Endothelial cell of umbilical vein (primary cell): ENCODE measurements around the gene LRRC38.

Experiments
- EZH2 ChIP-seq: IDR thresholded peaks from 2 replicates; pipeline ENCODE4 v1.6.1; 2012; ENCODE audit warnings: borderline replicate concordance, low read depth, mild to moderate bottlenecking, moderate library complexity, low read length, inconsistent platforms; ENCODE audit not compliant: severe bottlenecking
- FOS ChIP-seq: IDR thresholded peaks from 2 replicates; pipeline ENCODE4 v1.6.1; 2011; ENCODE audit warnings: mild to moderate bottlenecking, low read length, moderate library complexity, borderline replicate concordance; ENCODE audit not compliant: insufficient read depth
- GATA2 ChIP-seq: IDR thresholded peaks from 2 replicates; pipeline ENCODE4 v1.7.0; 2011; ENCODE audit warnings: low read depth, mild to moderate bottlenecking, moderate library complexity, mixed read lengths, low read length; ENCODE audit not compliant: insufficient read length, insufficient read depth
- JUN ChIP-seq: IDR thresholded peaks from 2 replicates; pipeline ENCODE4 v1.6.1; 2011; ENCODE audit warnings: borderline replicate concordance, low read depth; ENCODE audit not compliant: insufficient read length, insufficient read depth
- MYC ChIP-seq: IDR thresholded peaks from one replicate; pipeline ENCODE4 v1.6.1; 2011; ENCODE audit warnings: mild to moderate bottlenecking, low read depth, low read length
- POLR2A ChIP-seq: IDR thresholded peaks from 2 replicates; pipeline ENCODE4 v1.6.1; 2012; ENCODE audit warnings: low read depth, mild to moderate bottlenecking, control low read depth, low read length
- POLR2AphosphoS5 ChIP-seq: IDR thresholded peaks from 2 replicates; pipeline ENCODE4 v1.6.1; 2012; ENCODE audit warnings: low read depth, mild to moderate bottlenecking, control low read depth, low read length, moderate library complexity; ENCODE audit not compliant: insufficient read depth
- TF ChIP-seq, protein P1 (sequence below): IDR thresholded peaks from 2 replicates; pipeline ENCODE4 v1.6.1; 2011; ENCODE audit not compliant: insufficient read depth, insufficient read length
- TF ChIP-seq, protein P2 (sequence below), 2 donors: IDR thresholded peaks; 1 replicate in 1 of 2; 2 replicates in 1 of 2; pipeline ENCODE4 v1.5.1; 2011; ENCODE audit warnings: low read length in 2 of 2, mild to moderate bottlenecking in 2 of 2, moderate library complexity in 2 of 2, control low read depth in 1 of 2, inconsistent platforms in 1 of 2, low read depth in 1 of 2; ENCODE audit not compliant: insufficient read depth in 1 of 2; ENCODE audit errors: extremely low read depth in 1 of 2

DNA sequence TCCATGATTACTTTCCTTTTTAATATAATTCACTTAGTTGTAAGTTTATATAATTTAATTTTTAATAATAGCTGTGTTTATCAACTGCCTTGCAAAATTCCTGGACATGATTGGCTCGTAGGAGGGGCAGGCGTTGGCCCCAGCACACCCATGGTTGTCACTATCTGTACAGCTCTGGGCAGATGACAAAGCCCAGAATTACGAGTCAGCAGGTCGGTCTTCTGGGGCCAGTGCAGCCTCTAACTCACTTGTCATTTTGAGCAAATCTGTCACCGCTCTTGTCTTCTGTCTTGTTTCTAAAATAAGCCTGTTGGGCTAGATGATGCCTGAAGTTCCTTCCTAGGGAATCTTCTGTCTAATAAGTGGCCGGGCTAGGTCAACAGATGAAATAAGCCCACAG is 21.4 kb upstream of the LRRC38 start:
- TF ChIP-seq, protein P1, sequence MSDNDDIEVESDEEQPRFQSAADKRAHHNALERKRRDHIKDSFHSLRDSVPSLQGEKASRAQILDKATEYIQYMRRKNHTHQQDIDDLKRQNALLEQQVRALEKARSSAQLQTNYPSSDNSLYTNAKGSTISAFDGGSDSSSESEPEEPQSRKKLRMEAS = no peak
- TF ChIP-seq, protein P2, sequence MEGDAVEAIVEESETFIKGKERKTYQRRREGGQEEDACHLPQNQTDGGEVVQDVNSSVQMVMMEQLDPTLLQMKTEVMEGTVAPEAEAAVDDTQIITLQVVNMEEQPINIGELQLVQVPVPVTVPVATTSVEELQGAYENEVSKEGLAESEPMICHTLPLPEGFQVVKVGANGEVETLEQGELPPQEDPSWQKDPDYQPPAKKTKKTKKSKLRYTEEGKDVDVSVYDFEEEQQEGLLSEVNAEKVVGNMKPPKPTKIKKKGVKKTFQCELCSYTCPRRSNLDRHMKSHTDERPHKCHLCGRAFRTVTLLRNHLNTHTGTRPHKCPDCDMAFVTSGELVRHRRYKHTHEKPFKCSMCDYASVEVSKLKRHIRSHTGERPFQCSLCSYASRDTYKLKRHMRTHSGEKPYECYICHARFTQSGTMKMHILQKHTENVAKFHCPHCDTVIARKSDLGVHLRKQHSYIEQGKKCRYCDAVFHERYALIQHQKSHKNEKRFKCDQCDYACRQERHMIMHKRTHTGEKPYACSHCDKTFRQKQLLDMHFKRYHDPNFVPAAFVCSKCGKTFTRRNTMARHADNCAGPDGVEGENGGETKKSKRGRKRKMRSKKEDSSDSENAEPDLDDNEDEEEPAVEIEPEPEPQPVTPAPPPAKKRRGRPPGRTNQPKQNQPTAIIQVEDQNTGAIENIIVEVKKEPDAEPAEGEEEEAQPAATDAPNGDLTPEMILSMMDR (IDR thresholded peaks at IDR 0.05; ENCODE audit: extremely low read depth in 1 of 2, insufficient read depth in 1 of 2, low read depth in 1 of 2, low read length in 2 of 2) = no peak
- TF ChIP-seq EZH2 (no peak), JUN (no peak), POLR2AphosphoS5 (no peak), POLR2A (no peak), FOS (no peak), GATA2 (no peak), MYC (no peak)
